ENCODE measurements around the gene CHERP.
"Not testable (repeated sequence)": the region's sequence is repeated elsewhere in the genome, so short reads cannot be mapped to it uniquely, and the experiment has no call there.

The CHERP gene

GRCh38 chr19:16518061-16518460 is 24.2 kb downstream of the CHERP start:
- DNase-seq = no peak

DNA sequence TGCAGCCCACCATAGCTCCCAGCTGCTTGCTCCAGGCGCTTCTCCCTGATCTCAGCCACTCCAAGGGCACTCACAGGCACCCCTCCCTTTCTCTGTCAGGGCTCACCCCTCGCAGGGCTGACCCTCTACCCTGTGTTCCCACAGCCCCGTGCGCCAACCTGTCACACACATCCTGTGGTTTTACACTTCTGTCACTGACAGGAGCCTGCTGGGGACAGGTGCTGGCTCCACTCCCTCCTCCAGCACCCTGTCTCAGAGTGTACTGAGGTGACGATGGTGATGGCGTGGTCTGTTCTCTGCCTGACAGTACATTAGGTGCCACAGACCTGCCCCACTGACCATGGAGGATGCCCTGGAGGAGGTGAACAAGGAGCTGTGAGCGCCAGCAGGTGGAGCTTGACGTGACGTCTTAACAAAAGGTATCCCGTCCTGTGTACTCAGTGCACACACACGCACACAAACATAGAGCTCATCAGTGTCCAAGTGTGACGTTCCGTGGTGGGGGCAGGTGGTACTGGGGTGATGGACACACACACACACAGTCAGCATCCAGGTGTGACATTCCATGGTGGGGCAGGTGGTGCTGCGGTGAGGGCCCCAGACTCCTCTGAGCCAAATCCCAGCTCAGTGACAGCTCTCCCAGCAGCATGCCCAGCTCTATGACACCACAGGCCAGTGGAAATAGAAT is 25.2 kb downstream of the CHERP start:
- DNase-seq = peak; percentile 42

- DNase-seq = no peak
Measured at GRCh38 chr19:16516381-16516780, 25.9 kb downstream of the CHERP start.

- no peak for DNase-seq
Measured at GRCh38 chr19:16514383-16515019, 27.7 kb downstream of the CHERP start.

DNA sequence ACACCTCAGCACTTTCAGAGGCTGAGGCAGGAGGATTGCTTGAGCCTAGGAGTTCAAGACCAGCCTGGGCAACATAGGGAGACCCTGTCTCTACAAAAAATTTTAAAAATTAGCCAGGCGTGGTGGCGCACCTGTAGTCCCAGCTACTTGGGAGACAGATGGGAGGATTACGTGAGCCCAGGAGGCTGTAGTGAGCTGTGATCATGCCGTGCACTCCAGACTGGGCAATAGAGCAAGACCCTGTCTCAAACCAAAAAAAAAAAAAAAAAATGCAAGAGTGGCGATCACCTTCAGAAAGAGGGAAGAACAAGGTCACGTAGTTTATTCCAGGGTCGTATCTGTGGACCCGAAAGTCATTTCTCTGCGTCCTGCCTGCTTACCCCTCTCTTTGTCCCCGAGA is 29.6 kb downstream of the CHERP start:
- not testable (repeated sequence) for DNase-seq

GRCh38 chr19:16509141-16510061 is 32.8 kb downstream of the CHERP start:
- DNase-seq = no peak

DNA sequence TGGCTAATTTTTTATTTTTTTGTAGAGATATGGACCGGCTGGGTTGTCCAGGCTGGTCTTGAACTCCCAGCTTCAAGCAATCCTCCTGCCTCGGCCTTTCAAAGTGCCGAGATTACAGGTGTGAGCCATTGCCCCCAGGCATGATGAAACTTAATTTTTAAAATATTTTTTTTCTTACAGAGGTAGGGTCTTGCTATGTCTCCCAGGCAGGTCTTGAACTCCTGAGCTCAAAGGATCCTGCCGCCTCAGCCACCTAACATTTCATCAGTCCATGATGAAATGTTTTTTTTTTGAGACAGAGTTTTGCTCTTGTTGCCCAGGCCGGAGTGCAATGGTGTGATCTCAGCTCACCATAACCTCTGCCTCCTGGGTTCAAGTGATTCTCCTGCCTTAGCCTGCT is 33.7 kb downstream of the CHERP start:
- no peak for DNase-seq

DNA sequence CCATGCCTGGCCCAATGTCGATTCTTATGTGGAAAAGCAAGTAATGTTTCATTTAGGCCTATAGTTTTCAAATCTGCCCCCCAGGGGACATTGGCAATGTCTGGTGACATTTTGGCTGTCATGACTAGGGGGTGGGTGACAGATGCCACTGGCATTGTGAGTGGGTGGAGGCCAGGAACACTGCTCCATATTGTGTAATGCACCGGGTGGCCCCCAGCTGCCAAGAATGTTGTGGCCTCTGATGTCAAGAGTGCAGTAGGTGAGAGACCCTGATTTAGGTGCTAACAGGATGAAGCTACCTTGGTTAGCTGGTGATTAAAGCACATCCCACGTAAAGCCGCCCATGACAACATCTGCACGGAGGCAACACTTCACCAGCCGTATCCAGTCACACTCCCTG is 35.3 kb downstream of the CHERP start:
- DNase-seq = peak; percentile 41

GRCh38 chr19:16506161-16506560 is 36.1 kb downstream of the CHERP start:
- DNase-seq = not testable (repeated sequence)

GRCh38 chr19:16504271-16504670 is 38.0 kb downstream of the CHERP start:
- DNase-seq = no peak

- no peak for DNase-seq
Measured at GRCh38 chr19:16497837-16498236, 44.4 kb downstream of the CHERP start.

- no peak for DNase-seq
Measured at GRCh38 chr19:16497042-16497441, 45.2 kb downstream of the CHERP start.

DNA sequence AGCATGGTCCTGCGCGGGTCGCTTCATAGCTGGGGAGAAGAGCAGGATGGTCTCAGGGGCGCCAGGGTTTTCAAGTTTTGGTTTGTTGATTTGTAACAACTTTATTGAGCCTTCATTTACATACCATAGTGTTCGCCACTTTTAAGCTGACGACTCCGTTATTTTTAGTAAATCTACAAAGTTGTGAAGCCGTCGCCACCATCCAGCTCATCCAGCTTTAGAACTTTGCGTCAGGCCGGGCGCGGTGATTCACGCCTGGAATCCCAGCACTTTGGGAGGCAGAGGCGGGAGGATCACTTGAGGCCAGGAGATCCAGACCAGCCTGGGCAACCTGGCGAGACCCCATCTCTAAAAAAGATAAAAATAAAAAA is 45.6 kb downstream of the CHERP start:
- no peak for DNase-seq

GRCh38 chr19:16495982-16496612 is 46.1 kb downstream of the CHERP start, which contains the start of the genes C19orf44 and CALR3:
Gene C19orf44 (plus strand): TSS chr19:16496394. CDS start chr19:16500793, 4,399 bp downstream.
Gene CALR3 (minus strand): TSS chr19:16496167. CDS start chr19:16496129, 38 bp downstream.
- peak; percentile 100 for DNase-seq

- not testable (repeated sequence) for DNase-seq
Measured at GRCh38 chr19:16486476-16486875, 55.8 kb downstream of the CHERP start.

DNA sequence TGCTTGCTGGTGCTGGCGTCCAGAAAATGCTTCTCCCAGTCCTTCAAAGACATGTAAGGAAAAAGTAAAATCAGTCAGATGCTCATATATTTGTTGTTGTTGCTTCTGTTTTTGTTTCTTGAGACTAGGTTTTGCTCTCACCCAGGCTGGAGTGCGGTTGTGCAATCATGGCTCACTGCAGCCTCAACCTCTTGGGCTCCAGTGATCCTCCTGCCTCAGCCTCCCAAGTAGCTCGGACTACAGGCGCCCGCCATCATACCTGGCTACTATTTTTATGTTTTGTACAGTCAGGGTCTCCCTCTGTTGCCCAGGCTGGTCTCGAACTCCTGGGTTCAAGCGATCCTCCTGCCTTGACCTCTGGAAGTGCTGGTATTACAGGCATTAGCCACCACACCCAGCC is 59.5 kb downstream of the CHERP start:
- DNase-seq = no peak

- DNase-seq = no peak
Measured at GRCh38 chr19:16477311-16477710, 64.9 kb downstream of the CHERP start.

DNA sequence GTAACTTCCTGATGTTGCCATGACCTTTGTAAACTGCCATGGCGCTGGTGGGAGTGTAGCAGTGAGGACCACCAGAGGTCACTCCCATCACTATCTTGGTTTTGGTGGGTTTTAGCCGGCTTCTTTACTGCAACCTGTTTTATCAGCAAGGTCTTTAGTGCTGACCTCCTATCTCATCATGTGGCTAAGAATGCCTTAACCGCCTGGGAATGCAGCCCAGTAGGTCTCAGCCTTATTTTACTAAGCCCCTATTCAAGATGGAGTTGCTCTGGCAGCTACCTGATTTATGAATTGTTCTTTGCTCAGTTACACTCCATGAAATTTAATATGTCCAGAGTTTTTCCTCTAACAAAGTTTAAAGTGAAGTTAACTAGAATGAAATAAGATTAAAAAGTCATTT is 65.8 kb downstream of the CHERP start:
- no peak for DNase-seq

DNA sequence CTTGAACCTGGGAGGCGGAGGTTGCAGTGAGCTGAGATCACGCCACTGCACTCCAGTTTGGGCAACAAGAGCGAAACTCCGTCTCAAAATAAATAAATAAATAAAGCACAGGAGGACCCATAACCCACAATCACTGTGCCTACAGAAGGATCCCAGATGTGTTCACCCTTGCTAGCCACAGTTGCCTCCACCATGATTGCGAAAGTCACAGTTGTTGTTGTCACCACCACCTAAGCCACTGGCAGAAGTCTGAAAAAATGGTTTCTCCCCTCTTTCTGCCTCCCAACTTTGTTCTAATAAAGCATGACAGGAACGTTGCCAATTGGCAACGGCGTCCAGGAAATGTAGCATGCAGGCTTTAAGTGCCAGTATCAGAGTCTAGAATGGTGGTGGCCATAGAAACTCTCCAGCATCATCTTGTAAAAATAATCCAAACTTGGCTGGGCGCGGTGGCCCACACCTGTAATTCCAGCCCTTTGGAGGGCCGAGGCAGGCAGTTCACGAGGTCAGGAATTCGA is 68.3 kb downstream of the CHERP start:
- no peak for DNase-seq

DNA sequence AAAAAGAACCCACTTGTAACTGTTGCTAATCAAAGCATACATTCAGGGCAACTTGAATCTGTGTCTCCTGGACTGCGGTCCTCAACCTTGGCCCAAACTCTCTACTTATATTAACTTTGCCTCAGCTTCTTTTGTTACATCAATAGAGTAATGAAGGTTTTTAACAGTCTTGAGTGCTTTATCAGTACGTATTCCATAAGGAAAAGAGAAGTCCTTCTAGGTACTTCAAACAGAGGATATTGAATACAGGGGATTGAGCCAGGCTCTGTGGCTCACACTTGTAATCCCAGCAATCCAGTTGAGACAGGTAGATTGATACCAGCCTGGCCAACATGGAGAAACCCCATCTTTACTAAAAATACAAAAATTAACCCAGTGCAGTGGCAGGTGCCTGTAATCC is 69.2 kb downstream of the CHERP start:
- no peak for DNase-seq

DNA sequence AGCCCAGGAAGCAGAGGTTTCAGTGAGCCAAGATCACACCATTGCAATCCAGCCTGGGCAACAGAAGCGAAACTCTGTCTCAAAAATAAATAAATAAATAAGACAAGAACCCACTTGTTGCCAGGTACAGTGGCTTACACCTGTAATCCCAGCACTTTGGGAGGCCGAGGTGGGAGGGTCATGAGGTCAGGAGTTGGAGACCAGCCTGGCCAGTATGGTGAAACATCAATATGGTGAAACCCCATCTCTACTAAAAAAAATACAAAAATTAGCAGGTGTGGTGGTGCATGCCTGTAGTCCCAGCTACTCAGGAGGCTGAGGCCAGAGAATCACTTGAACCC is 69.7 kb downstream of the CHERP start:
- not testable (repeated sequence) for DNase-seq

DNA sequence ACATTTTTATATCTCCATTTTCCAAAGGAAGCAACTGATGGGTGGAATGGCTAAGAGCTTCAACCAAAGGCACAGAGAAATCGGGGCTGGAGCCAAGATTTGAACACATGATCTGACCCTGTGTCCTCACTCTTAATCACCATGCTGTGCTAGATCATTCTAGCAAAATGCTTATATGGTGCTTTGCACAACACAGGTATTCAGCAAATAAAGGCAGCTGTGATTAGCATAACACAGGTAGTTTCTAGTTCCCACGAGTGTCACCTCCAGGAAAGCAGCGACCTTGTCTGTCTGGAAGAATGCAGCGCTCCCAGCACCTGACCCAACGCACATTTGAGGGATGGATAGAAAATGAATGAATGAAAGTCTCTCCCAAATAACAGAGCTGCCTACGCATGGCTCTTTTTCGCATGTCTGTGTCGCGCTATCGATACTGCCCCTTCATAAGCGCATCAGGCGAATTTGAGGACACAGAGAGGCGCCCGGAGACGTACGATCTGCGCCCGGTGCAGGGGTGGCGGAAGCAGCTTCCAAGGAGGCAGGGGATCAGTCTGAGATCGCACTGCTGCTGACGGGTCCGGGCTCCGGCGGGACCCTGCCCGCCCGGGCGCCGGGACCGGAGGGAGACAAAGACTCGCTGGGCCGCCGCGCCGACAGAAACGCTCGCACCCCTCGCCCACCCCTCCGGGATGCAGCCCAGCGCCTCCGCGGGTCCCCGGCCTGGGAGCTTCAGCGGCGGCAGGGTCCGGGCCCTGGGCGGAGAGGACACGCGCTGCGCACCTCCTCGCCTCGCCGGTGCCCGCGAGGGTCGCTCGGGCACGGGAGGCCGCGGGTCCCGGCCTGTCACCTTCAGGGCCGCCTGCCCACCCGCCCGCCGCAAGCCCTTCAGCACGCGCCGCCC is 71.1 kb downstream of the CHERP start:
- DNase-seq = peak; percentile 48

All from NCI-H82 (cell line).